Measurements from ENCODE around the gene C1orf232.

Gene C1orf232

GRCh38 chr1:26164861-26165842 is 3.6 kb downstream of the C1orf232 start:
- Mint-ChIP-seq H3K9me3 (no peaks in the 10 kb centered on the region), H3K4me3 (peak overlapping the region; percentile 45 to 67), H3K4me1 (peaks cover 32% of the 10 kb centered on the region), H3K27me3 (peaks cover 46% of the 10 kb centered on the region), H3K27ac (no peak overlapping the region)
- DNase-seq (no peak), ATAC-seq (no peak)

- DNase-seq (peak; percentile 52 to 69), ATAC-seq (peak; percentile 65)
- H3K9me3 Mint-ChIP-seq: no peaks in the 10 kb centered on the region
- H3K4me1 Mint-ChIP-seq: peaks cover 31% of the 10 kb centered on the region
- H3K27me3 Mint-ChIP-seq: peaks cover 55% of the 10 kb centered on the region
- H3K27ac Mint-ChIP-seq: peak overlapping the region in 1 of 2 donors; percentile 38
- H3K4me3 Mint-ChIP-seq: peak overlapping the region; percentile 45 to 67
These were observed 4.5 kb downstream of the C1orf232 start for GRCh38 chr1:26164036-26164860.

GRCh38 chr1:26163684-26164035 is 5.1 kb downstream of the C1orf232 start:
- DNase-seq (no peak), ATAC-seq (no peak)
- Mint-ChIP-seq H3K27me3 (peaks cover 60% of the 10 kb centered on the region), H3K9me3 (no peaks in the 10 kb centered on the region), H3K4me1 (peaks cover 31% of the 10 kb centered on the region), H3K4me3 (peak overlapping the region; percentile 29 to 56), H3K27ac (no peak overlapping the region)

- H3K27me3 Mint-ChIP-seq: peaks cover 72% of the 10 kb centered on the region
These were observed 6.5 kb downstream of the C1orf232 start for GRCh38 chr1:26162220-26162709.

GRCh38 chr1:26161415-26162219 is 7.1 kb downstream of the C1orf232 start:
- Mint-ChIP-seq H3K4me3 (peak overlapping the region; percentile 68 to 79), H3K27me3 (peaks cover 76% of the 10 kb centered on the region), H3K27ac (no peak overlapping the region), H3K9me3 (no peaks in the 10 kb centered on the region), H3K4me1 (peaks cover 26% of the 10 kb centered on the region)
- ATAC-seq (peak; percentile 64), DNase-seq (peak; percentile 52 to 53)

More at GRCh38 chr1:26162220-26162709, 6.5 kb downstream of the C1orf232 start:
- ATAC-seq (no peak), DNase-seq (no peak)
- H3K27ac Mint-ChIP-seq: no peak overlapping the region
- peak overlapping the region; percentile 68 to 79 for H3K4me3 Mint-ChIP-seq
- H3K9me3 Mint-ChIP-seq: no peaks in the 10 kb centered on the region
- H3K4me1 Mint-ChIP-seq: peaks cover 31% of the 10 kb centered on the region

- peak overlapping the region; percentile 6 to 59 for H3K4me3 Mint-ChIP-seq
- no peak for ATAC-seq
- H3K9me3 Mint-ChIP-seq: no peaks in the 10 kb centered on the region
- peaks cover 20% of the 10 kb centered on the region for H3K4me1 Mint-ChIP-seq
- H3K27me3 Mint-ChIP-seq: peaks cover 85% of the 10 kb centered on the region
- no peak for DNase-seq
- H3K27ac Mint-ChIP-seq: no peak overlapping the region
These were observed 8.0 kb downstream of the C1orf232 start for GRCh38 chr1:26160527-26161414.

GRCh38 chr1:26159743-26160039 is 9.1 kb downstream of the C1orf232 start:
- H3K27me3 Mint-ChIP-seq: peaks cover 85% of the 10 kb centered on the region
- H3K27ac Mint-ChIP-seq: no peak overlapping the region
- DNase-seq: no peak
- peaks cover 10% of the 10 kb centered on the region for H3K4me1 Mint-ChIP-seq
- H3K4me3 Mint-ChIP-seq: no peak overlapping the region
- ATAC-seq: no peak
- no peaks in the 10 kb centered on the region for H3K9me3 Mint-ChIP-seq

- Mint-ChIP-seq H3K27ac (no peak within 1 kb of the TSS), H3K4me3 (no peak within 1 kb of the TSS), H3K9me3 (no peaks in the 10 kb centered on the region), H3K27me3 (peaks cover 84% of the 10 kb centered on the region), H3K4me1 (peaks cover 6% of the 10 kb centered on the region)
- no peak for DNase-seq
- no peak for ATAC-seq
These were observed 9.6 kb downstream of the C1orf232 start, which contains the start of gene FAM110D for GRCh38 chr1:26158908-26159742. Gene FAM110D (plus strand): TSS chr1:26159079. CDS start chr1:26161292, 2,213 bp downstream.

- DNase-seq (no peak), ATAC-seq (no peak)
- H3K27ac Mint-ChIP-seq: no peak overlapping the region
- H3K4me3 Mint-ChIP-seq: no peak overlapping the region
- H3K4me1 Mint-ChIP-seq: peaks cover 6% of the 10 kb centered on the region
- no peaks in the 10 kb centered on the region for H3K9me3 Mint-ChIP-seq
- H3K27me3 Mint-ChIP-seq: peaks cover 78% of the 10 kb centered on the region
These were observed 10.4 kb downstream of the C1orf232 start for GRCh38 chr1:26158271-26158907.

- peaks cover 61% of the 10 kb centered on the region for H3K27me3 Mint-ChIP-seq
These were observed 12.3 kb downstream of the C1orf232 start for GRCh38 chr1:26156285-26157038.

GRCh38 chr1:26155370-26156284 is 13.1 kb downstream of the C1orf232 start:
- Mint-ChIP-seq H3K27me3 (peaks cover 53% of the 10 kb centered on the region), H3K27ac (no peak overlapping the region), H3K4me3 (no peak overlapping the region), H3K4me1 (no peaks in the 10 kb centered on the region), H3K9me3 (no peaks in the 10 kb centered on the region)
- DNase-seq (no peak), ATAC-seq (no peak)

More at GRCh38 chr1:26156285-26157038, 12.3 kb downstream of the C1orf232 start:
- Mint-ChIP-seq H3K4me3 (no peak overlapping the region), H3K9me3 (no peaks in the 10 kb centered on the region), H3K4me1 (no peaks in the 10 kb centered on the region), H3K27ac (no peak overlapping the region)
- no peak for ATAC-seq
- no peak for DNase-seq

GRCh38 chr1:26154750-26155149 is 14.0 kb downstream of the C1orf232 start:
- ATAC-seq (no peak), DNase-seq (no peak)
- Mint-ChIP-seq H3K27me3 (peaks cover 48% of the 10 kb centered on the region), H3K4me1 (no peaks in the 10 kb centered on the region), H3K27ac (no peak overlapping the region), H3K9me3 (no peaks in the 10 kb centered on the region), H3K4me3 (no peak overlapping the region)
